ENCODE data around the gene PSPN.

PSPN gene, protein sequence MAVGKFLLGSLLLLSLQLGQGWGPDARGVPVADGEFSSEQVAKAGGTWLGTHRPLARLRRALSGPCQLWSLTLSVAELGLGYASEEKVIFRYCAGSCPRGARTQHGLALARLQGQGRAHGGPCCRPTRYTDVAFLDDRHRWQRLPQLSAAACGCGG

GRCh38 chr19:6375411-6376010, at the start of gene PSPN:
Gene PSPN, minus strand, starts transcription at chr19:6375933. Its CDS starts 84 bp downstream, at chr19:6375849.
- no peak for DNase-seq

DNA sequence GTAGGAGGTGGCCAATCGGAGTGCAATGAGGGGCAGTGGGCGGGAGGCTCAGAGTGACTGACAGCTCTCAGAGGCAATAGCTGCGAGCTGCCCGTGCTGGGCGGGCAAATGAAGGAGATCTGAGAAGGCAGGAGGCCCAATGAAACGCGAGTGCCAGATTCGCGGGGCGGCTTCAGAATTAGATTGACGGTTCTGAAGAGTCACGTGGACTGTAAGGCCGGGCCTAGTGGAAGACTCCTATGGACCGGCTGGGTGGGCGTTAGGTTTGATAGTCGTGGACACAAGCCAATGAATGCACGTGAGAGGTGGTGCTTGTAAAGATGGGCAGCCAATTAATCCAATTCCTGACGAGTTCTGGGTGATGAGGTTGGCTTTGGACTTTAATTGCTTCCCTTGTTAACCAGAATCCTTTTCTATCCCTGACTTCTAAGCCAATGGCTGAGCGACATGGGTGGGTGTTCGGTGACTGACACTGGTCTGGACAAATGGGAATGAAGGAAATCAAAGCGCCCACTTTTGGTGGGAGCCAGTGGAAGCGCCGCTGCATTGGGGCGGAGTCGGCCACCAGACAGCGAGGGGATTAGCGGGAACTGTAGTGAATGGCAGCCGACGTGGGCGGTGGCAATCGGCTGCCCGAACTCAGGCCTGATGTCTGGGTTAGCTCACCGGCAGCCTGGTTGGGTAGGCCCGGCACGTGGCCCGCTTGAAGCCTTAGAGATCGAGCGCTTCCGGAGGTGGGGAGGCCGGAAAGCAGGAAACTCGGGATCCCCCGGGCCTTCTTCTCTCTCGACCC, 49.4 kb upstream of the PSPN start:
- peak; percentile 97 for DNase-seq

DNA sequence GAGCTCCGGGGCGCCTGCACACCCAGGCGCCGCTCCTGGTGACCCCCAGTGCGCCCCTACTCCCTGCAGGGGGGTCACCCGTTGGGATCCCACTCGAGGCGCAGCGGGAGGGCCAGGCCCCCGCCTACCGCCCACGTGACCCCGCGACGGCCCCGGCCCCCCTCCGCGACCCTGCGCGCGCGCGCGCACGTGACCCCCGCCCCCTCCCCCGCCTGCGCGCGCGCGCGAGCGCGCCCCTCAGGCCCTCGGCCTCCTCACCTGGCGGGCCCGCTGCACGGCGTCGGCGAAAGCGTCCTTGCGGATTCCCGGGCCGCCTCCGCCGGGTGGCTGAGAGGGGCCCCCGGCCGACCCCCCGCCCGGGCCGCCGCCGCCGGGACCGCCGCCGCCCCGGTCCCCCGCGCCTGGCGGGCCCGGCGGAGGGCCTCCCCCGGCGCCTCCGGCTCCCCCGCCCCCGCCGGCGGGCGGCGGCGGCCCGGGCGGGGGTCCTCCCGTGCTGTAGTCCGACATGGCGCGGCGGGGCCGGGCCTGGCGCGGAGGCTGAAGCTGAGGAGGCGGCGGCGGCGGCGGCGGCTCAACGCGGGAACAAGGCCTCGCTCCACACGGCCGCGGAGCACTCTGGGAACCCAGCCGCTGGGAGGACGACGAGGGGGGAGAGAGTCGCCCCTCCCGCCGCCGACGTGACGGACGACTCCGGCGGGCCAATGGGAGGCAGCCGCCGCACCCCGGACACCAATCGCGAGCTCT, 48.6 kb upstream of the PSPN start, which contains the start of gene KHSRP:
TSS of gene KHSRP (minus strand) at position 617 of the 744 bp plus-strand sequence. CDS start at position 507, 110 bp downstream.
- peak; percentile 44 for DNase-seq

DNA sequence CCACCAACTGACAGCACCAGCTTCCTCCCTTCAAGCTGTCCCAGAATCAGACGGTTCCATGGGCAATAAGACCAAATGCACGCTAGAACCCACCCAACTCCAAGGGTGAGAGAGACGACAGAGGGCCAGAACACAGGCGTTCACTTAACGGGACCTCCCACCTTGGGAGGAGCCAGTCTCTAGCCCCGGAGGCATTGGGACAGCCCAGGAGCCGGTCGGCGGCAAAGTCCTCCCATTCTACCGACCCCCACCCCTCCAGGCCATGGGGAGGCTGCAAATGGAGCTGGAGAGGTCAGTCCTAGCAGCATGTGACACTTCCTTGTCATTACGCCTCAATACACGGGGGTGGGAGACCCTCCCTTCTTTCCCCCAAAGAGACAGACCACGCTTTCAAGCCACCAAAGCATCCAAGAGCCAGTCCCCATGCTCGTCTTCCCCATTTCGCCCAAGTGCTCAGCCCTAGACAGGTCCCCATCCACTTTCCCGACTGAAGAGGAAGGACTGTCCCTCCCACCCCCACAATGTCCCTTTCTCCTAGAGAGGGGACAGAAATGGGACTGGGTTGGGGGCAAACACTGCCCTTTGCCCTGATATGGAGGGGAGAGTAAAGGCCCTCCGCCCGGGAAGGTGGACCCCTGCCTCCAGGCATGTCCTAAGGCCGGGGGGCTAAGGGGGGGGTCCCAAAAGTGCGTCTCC, 47.9 kb upstream of the PSPN start:
- DNase-seq = peak; percentile 33

DNA sequence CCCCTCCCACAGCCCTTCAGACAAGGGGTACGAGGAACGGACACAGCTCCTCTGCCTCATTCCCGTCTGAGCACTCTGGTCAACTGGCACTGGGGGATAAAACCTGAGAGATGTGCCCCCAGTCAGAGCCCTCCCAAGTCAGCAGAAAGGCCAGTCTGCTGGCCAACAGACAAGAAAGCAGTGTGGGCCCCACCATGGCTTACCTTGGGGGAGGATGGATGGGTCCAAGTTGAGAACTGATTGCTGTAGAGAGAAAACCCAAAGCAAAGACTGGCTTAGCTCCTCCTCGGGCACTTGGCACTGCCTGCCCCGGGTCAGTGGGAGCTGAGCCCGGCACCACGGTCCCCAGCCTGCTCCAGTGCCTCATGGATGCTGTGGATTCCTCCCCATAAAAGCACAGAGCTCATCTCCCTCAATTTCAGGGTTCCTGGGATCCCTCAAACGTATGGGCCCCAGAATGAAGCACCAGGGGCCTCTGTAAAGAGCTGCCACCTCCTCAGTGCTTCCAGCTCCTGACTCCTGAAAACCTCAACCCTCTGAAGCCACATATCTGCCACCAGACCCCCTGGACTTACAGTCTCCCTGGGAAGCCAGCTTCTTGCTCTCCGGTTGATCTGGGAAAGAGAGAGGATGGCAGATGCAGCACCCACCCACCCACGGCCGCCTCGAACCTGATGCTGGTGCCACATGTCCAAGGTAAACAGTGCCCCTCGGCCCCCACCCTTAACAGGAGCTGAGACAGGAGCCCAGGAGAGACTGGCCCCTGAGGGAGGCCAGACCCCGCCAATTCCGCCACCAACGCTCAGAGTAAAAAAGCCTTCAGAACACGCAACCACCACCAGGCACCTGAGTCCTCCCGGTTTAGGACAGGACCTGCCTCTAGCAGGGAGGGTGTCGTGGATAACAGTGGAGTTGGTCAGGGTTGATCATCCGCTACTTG, 45.6 kb upstream of the PSPN start:
- no peak for DNase-seq

DNA sequence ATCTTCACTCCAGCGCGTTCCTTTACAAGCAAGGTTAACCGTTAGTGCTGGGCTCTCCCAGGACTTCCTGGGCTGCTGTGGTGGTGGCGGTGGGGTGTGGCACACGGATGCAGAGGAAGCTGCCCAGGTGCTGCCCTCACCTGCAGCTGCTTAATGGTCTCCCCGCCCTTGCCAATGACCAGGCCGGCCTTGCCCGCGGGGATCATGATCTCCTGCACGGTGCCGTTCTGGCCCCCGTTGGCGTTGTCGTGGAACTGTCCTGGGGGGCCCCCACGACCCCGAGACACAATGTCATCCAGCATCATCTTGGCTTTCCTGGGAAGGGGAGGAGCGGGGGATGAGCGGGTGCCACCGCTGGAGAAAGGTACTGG, 42.8 kb upstream of the PSPN start:
- no peak for DNase-seq

DNA sequence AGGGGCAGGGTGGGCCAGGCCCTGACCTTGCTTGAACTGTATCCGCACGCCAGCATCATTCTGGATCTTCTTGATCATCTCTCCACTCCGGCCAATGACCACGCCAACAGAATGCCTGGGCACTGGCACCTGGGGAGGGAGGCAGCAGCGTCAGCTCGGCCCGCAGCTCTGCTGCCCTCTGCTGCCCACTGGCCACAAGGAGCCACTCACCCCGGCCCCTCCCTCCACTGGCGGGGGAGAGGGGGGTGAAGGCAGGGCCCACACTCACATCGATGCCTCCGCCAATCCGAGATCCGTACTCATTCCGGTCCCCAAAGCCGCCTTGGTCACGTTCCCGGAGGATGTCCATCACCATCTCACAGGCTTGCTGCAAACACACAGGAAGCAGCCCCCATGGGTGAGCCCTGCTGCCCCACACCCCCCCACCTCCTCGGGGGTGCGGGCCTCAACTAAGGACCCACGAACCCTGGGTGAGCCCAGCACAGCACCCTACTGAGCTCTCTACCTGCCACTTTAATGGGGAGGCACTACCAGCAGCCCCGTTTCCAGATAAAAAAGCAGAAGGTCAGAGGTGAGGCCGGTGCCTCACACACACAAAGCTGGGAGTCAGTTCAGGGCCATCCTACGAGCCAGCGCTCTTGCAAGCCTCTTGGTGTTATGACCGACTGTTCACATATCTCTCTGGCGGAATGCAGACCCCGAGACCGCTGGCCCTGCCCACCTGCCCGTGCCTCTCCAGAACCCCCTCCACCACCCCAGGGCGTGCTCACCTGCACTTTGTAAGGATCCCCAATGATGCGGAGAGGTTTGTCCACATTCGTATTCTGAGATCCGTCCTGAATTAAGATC, 42.2 kb upstream of the PSPN start:
- DNase-seq = no peak

DNA sequence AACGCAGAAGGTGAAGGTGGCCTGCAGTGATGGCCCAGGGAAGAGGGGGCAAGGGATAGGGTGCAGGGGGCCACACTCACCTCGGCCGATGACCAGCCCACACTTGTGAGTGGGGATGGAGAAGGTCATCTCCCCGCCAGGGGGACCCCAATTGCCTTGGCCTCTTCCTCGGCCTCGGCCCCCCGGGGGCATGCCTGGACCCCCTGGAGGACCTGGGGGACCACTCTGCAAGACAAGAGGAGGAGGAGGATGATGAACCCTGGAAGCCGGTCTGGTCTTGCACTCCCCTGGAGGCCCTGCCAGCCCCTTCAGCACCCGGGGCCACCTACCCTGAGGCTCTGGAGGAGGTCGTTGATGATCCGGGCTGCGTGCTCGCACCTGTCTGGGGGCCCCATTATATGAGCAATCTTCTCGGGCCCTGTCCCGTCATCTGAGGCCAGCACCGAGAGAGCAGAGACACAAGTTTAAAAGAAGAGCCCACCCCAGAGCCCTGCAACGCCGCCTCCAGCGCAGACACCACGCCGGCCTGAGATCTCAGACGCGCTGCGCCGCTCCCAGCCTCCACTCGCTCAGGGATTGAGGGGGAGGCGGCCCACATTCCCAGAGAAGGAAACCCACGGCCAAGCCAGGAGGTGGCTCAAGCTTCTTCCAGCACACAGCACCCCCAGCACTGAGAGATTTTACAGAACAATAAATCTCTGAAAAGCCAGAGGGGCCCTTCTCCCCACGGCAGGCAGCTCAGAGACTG, 41.1 kb upstream of the PSPN start:
- no peak for DNase-seq

- no peak for DNase-seq
Observed at GRCh38 chr19:6415591-6416190, 40.0 kb upstream of the PSPN start.

DNA sequence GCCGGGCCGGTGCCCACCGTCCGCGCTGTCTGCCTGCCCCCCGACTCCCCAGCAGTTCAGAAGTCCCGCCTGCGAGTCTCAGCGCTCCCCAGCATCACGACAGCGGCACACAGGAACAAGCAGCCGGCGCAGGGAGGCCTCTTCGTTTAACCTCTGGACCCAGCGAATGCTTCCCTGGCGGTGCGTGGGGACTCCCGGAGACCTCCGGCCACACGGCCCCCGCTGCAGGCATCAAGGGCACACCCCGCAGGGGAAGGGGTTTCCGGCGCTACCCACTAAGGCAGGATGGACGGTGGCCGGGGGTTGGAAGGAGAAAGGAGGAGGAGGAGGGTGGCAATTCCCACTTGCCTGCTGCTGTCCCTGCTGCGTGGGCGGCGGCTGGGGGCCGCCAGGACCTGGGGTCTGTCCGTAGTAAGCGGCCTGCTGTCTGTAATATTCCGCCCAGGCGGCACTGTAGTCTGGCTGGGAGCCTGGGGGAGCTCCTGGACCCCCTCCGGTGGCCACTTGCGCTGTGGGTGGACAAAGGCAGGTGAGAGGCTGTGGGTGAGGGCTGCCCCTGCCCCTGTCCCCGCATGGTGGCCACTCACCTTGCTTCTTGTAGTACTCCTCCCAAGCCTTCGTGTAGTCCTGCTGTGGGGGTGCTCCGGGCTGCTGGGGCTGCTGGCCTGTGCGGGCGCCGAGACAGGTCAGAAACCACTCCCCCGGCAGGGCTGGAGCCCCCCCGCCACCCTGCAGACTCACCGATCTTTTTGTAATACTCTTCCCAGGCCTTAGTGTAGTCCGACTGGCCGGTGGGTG, 39.3 kb upstream of the PSPN start:
- DNase-seq = no peak

- no peak for DNase-seq
Observed at GRCh38 chr19:6413721-6414643, 38.2 kb upstream of the PSPN start.

DNA sequence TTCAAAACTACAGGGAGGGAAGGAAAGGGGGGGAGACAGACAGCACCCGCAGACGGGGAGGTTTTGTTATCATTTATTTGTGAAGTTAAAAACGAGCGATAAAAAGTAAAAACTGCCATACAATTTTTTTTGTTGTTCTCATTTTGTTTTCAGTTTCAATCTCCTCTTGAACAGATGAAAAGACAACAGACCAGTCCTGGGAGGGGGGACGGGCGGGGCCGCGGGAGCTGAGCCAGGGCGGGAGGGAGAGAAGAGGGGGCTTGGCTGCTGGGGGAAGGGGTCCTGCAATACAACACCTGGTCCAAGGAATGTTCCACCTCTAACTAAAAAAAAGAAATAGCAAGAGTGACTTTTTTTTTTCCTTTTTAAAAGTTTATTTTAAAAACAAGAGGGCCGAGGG, 37.6 kb upstream of the PSPN start:
- no peak for DNase-seq

- peak; percentile 51 for DNase-seq
Observed at GRCh38 chr19:6412447-6413091, 36.8 kb upstream of the PSPN start.

DNA sequence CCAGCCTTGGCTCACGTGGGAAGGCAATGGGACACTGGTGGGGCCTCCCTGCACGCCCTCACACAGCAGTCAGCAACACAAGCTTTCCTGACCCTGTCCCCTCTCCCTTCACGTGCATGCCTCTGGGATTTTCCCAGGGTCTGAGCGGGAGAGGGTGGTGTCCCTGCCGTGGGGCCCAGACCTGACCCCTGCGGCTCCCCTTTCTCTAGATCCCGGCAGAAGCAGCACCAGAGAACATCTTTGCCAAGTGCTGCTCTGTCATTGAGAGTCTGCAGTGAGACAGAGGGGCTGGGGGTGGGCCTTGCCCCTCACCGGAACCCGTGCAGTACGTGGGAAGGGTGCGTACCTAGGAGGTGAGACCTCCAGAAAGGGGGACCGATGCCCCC, 36.3 kb upstream of the PSPN start:
- no peak for DNase-seq

DNA sequence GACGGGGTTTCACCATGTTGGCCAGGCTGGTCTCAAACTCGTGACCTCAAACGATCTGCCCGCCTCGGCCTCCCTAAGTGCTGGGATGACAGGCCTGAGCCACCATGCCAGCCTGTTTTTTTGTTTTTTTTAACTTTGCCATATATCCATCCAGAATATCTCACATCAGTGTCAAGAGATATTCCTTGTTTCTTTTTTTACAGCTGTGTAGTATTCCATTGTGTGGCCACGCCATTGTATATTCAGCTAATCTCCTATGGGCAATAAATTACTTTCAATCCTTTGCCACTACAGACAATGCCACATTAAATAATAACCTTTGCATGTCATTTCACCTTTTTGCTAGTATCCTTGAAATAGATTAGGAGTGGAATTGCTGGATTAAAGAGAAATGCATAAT, 33.6 kb upstream of the PSPN start:
- DNase-seq = no peak

- DNase-seq = no peak
Observed at GRCh38 chr19:6406401-6406800, 30.7 kb upstream of the PSPN start.

Measured in stimulated activated CD4-positive, alpha-beta T cell treated with anti-CD3 and anti-CD28 coated beads, Interleukin-12 subunit alpha, Interleukin-12 subunit beta, amount 100 ng/mL, for 4 hours (primary cell).